Measurements from ENCODE around the gene GRIN2A. TPM values are rescaled to one million over a fixed set of nuclear protein-coding genes. Genes with fewer than 3 reads are reported as not detected.

Gene GRIN2A
- total and polyA plus RNA-seq, 12 donors = 0.07 to 1.2 (median 0.32) TPM; not detected in 2

DNA sequence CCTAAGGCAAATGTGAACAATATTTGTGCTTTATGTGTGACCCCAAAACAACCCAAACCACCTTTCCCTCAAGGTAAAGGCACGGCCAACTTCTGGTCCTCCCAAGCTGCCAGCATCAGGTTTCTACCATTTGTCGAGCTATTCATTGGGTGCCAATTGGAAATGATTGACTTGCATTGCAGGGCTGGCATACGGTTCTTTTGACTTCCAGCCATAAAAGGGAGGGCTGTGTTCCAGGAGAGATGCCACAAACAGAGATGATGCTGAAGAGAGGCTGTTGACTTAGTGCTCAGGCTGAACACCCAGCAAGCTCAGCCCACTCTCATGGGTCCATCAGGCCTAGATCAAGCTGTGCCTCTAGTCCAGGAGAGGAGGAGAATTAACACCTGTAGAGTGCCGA is 252.4 kb downstream of the GRIN2A start:
- DNase-seq = no peak
- intact Hi-C loops (cut with DNase I) = loop anchor here in 1 of 2 donors (10.0 kb wide), 1 partner anchor 125 kb away; no protein-coding TSS in a partner anchor
- TF ChIP-seq POLR2A (IDR thresholded peaks at IDR 0.05) = no peak
- TF ChIP-seq, protein P1, sequence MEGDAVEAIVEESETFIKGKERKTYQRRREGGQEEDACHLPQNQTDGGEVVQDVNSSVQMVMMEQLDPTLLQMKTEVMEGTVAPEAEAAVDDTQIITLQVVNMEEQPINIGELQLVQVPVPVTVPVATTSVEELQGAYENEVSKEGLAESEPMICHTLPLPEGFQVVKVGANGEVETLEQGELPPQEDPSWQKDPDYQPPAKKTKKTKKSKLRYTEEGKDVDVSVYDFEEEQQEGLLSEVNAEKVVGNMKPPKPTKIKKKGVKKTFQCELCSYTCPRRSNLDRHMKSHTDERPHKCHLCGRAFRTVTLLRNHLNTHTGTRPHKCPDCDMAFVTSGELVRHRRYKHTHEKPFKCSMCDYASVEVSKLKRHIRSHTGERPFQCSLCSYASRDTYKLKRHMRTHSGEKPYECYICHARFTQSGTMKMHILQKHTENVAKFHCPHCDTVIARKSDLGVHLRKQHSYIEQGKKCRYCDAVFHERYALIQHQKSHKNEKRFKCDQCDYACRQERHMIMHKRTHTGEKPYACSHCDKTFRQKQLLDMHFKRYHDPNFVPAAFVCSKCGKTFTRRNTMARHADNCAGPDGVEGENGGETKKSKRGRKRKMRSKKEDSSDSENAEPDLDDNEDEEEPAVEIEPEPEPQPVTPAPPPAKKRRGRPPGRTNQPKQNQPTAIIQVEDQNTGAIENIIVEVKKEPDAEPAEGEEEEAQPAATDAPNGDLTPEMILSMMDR (IDR thresholded peaks at IDR 0.05) = no peak
- Histone ChIP-seq H3K36me3 (replicated peaks in 1 of 2) (no peaks in the 10 kb centered on the region), H3K4me1 (replicated peaks in 1 of 2) (no peaks in the 10 kb centered on the region), H3K4me3 (no peak overlapping the region), H3K27ac (no peak overlapping the region), H3K27me3 (no peaks in the 10 kb centered on the region), H3K9me3 (replicated peaks in 1 of 3) (no peaks in the 10 kb centered on the region)
- WGBS, 4 donors = 65 to 85% (median 74%) methylated on average over 4 of the region's 4 CpGs

DNA sequence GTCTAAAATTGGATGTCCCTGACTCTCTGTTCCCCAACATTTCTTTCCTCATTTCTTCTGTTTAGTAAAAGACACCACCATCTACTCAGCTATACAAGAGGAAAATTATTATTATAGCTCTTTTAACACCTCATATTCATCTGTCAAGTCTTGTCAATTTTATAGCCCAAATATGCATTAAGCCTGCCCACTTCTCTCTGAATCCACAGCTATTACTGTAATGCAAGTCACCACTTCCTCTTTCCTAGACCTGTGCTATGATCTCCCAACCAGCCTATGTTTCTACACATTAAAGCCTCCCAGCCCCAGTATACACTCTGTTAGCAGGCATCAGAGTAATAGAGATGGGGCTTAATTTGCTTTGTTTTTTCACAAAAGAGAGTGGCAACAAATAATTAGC is 252.9 kb downstream of the GRIN2A start:
- TF ChIP-seq, protein P1 (IDR thresholded peaks at IDR 0.05) = no peak
- TF ChIP-seq POLR2A (IDR thresholded peaks at IDR 0.05) = no peak
- Histone ChIP-seq H3K9me3 (replicated peaks in 1 of 3) (no peaks in the 10 kb centered on the region), H3K27me3 (no peaks in the 10 kb centered on the region), H3K36me3 (replicated peaks in 1 of 2) (no peaks in the 10 kb centered on the region), H3K4me1 (replicated peaks in 1 of 2) (no peaks in the 10 kb centered on the region), H3K4me3 (no peak overlapping the region), H3K27ac (no peak overlapping the region)
- no peak for DNase-seq
- intact Hi-C loops (cut with DNase I) = loop anchor here in 1 of 2 donors (10.0 kb wide), 1 partner anchor 125 kb away; no protein-coding TSS in a partner anchor

DNA sequence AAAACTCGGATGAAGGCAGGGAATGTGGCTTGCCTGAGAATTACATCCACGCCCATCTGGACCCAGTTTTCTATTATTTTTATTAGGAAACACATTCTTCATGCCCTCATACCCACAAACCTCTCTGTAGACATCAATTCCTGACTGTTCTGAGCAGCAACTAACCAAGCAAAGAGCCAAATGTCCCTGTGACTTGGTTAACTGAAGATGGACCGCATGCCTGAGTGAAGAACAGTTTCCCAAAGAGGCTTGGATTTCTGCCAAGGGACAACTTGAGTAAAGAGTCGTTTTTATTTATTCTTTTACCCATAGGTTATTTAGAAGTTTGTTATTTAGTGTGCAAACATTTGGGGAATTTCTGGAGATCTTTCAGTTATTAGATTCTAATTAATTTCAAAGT is 259.8 kb downstream of the GRIN2A start:
- Histone ChIP-seq H3K9me3 (replicated peaks in 1 of 3) (no peaks in the 10 kb centered on the region), H3K4me3 (no peak overlapping the region), H3K27ac (no peak overlapping the region), H3K27me3 (no peaks in the 10 kb centered on the region), H3K4me1 (replicated peaks in 1 of 2) (no peaks in the 10 kb centered on the region), H3K36me3 (replicated peaks in 1 of 2) (no peaks in the 10 kb centered on the region)
- WGBS, 4 donors = 44 to 56% (median 50%) methylated on average over 4 of the region's 4 CpGs
- TF ChIP-seq, protein P1 (IDR thresholded peaks at IDR 0.05) = no peak
- no peak for TF ChIP-seq POLR2A (IDR thresholded peaks at IDR 0.05)
- DNase-seq = no peak
- intact Hi-C loops (cut with DNase I) = loop anchor here in 1 of 2 donors (10.0 kb wide), 1 partner anchor 132 kb away; no protein-coding TSS in a partner anchor

DNA sequence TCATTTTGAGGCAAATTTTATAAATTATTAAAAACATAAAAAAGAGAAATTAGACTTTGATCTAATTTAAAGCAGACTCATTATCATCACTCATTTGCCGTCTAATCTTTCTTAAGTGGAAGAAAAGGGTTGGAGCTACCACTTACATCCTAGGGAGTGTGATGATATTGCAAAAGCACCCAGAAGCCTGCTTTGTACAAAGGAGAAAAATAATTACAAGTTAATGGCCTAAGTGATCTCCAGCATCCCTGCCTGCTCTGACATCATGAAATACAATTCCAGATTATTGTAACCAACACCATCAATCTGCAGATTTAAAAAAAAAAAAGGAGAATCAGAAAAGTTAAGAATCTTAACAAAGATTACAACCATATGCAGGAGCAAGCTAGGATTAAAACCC is 260.2 kb downstream of the GRIN2A start:
- no peaks in the 10 kb centered on the region for H3K27me3 ChIP-seq
- no peak for DNase-seq
- H3K27ac ChIP-seq = no peak overlapping the region
- no peaks in the 10 kb centered on the region for H3K9me3 ChIP-seq (replicated peaks in 1 of 3)
- H3K4me1 ChIP-seq (replicated peaks in 1 of 2) = no peaks in the 10 kb centered on the region
- no peaks in the 10 kb centered on the region for H3K36me3 ChIP-seq (replicated peaks in 1 of 2)
- intact Hi-C loops (cut with DNase I) = loop anchor here in 1 of 2 donors (10.0 kb wide), 1 partner anchor 133 kb away; no protein-coding TSS in a partner anchor
- no peak for TF ChIP-seq POLR2A (IDR thresholded peaks at IDR 0.05)
- TF ChIP-seq, protein P1 (IDR thresholded peaks at IDR 0.05) = no peak
- H3K4me3 ChIP-seq = no peak overlapping the region
- WGBS, 4 donors = 66 to 83% (median 73%) methylated on average over 1 of the region's 1 CpG

Data from adrenal gland (tissue), 12 donors.